HEK293 (cell line): ENCODE results near the gene SHISA9.

Source experiments
- CTCF ChIA-PET: fragments of 350-600 bp; formaldehyde crosslinking; extraction: SDS; loops from one replicate; lab custom pipeline; 2021; ENCODE audit warnings: antibody characterized with exemption; lab: Yijun Ruan, JAX
- POLR2A ChIA-PET: fragments of 300-600 bp; formaldehyde crosslinking; extraction: SDS; loops from one replicate; lab custom pipeline; 2020; ENCODE audit warnings: antibody characterized with exemption, inconsistent platforms; lab: Yijun Ruan, JAX
- H3K27ac ChIP-seq: fragments of 200-500 bp; sonication (Bioruptor generic); 2 replicates; pipeline ENCODE4 v1.5.1; 2014; ENCODE audit warnings: low read depth, low read length, control low read depth, inconsistent platforms; ENCODE audit errors: extremely low read depth
- H3K36me3 ChIP-seq, 2 experiments: fragments of 200-500 bp in 1 of 2; sonication (Bioruptor generic) in 1 of 2; 1 replicate in 1 of 2; 2 replicates in 1 of 2; pipeline ENCODE4 v1.5.1; 2014 to 2017; ENCODE audit warnings: inconsistent platforms in 2 of 2, low read length in 2 of 2; ENCODE audit not compliant: control insufficient read depth in 2 of 2, insufficient read depth in 1 of 2
- H3K4me1 ChIP-seq: fragments of 200-500 bp; sonication (Bioruptor generic); 2 replicates; pipeline ENCODE4 v1.5.1; 2014; ENCODE audit warnings: mild to moderate bottlenecking, low read length, inconsistent platforms; ENCODE audit not compliant: control insufficient read depth, insufficient read depth
- H3K4me3 ChIP-seq: 2 replicates; pipeline ENCODE4 v1.5.1; 2011; ENCODE audit warnings: low read depth, mild to moderate bottlenecking, control low read depth, low read length, moderate library complexity
- H3K9me3 ChIP-seq: fragments of 200-500 bp; sonication (Bioruptor generic); 2 replicates; pipeline ENCODE4 v1.5.1; 2014; ENCODE audit warnings: low read depth, low read length, inconsistent platforms; ENCODE audit not compliant: control insufficient read depth, insufficient read depth
- AEBP2 ChIP-seq: fragments of 450-650 bp; formaldehyde crosslinking; IDR thresholded peaks from 2 replicates; pipeline ENCODE4 v1.5.1; 2016; ENCODE audit warnings: missing biosample characterization, missing genetic modification characterization, borderline replicate concordance
- EGR2 ChIP-seq: fragments of 450-650 bp; formaldehyde crosslinking; IDR thresholded peaks from 2 replicates; pipeline ENCODE4 v1.5.1; 2016; ENCODE audit warnings: low read depth, missing biosample characterization, missing genetic modification characterization
- ELK4 ChIP-seq: IDR thresholded peaks from 2 replicates; pipeline ENCODE4 v1.6.1; 2011; ENCODE audit warnings: mild to moderate bottlenecking, low read depth, low read length, borderline replicate concordance
- HOXC10 ChIP-seq: sonication (generic); formaldehyde crosslinking; IDR thresholded peaks from 2 replicates; pipeline ENCODE4 v1.8.1; 2023; ENCODE audit warnings: mild to moderate bottlenecking, missing genetic modification reagents
- KLF1 ChIP-seq: fragments of 450-650 bp; formaldehyde crosslinking; IDR thresholded peaks from 2 replicates; pipeline ENCODE4 v1.5.1; 2016; ENCODE audit warnings: missing biosample characterization, missing genetic modification characterization
- PRDM2 ChIP-seq: fragments of 450-650 bp; formaldehyde crosslinking; IDR thresholded peaks from 2 replicates; pipeline ENCODE4 v1.5.1; 2016; ENCODE audit warnings: missing biosample characterization, missing genetic modification characterization, borderline replicate concordance
- ZBTB21 ChIP-seq: fragments of 450-650 bp; formaldehyde crosslinking; IDR thresholded peaks from 2 replicates; pipeline ENCODE4 v1.5.1; 2017; ENCODE audit warnings: missing biosample characterization, missing genetic modification characterization
- ZBTB48 ChIP-seq: fragments of 450-650 bp; formaldehyde crosslinking; IDR thresholded peaks from 2 replicates; pipeline ENCODE4 v1.5.1; 2016; ENCODE audit warnings: missing biosample characterization, missing genetic modification characterization
- ZIC2 ChIP-seq: fragments of 450-650 bp; formaldehyde crosslinking; IDR thresholded peaks from 2 replicates; pipeline ENCODE4 v1.5.1; 2016; ENCODE audit warnings: missing biosample characterization, missing genetic modification characterization
- ZNF19 ChIP-seq: fragments of 450-650 bp; formaldehyde crosslinking; IDR thresholded peaks from 2 replicates; pipeline ENCODE4; 2016; ENCODE audit warnings: missing biosample characterization, missing genetic modification characterization, low read depth
- ZNF366 ChIP-seq: fragments of 450-650 bp; formaldehyde crosslinking; conservative IDR thresholded peaks from 2 replicates; pipeline ENCODE4 v1.5.1; 2016; ENCODE audit warnings: missing biosample characterization, missing genetic modification characterization
- ZNF521 ChIP-seq: fragments of 450-650 bp; formaldehyde crosslinking; IDR thresholded peaks from 2 replicates; pipeline ENCODE4 v1.5.1; 2017; ENCODE audit warnings: missing biosample characterization, mild to moderate bottlenecking, missing genetic modification characterization
- ZNF529 ChIP-seq: fragments of 450-650 bp; formaldehyde crosslinking; IDR thresholded peaks from 2 replicates; pipeline ENCODE4 v1.5.1; 2017; ENCODE audit warnings: missing genetic modification characterization, missing biosample characterization; ENCODE audit not compliant: insufficient replicate concordance
- ZNF558 ChIP-seq: fragments of 450-650 bp; formaldehyde crosslinking; IDR thresholded peaks from 2 replicates; pipeline ENCODE4 v1.5.1; 2016; ENCODE audit warnings: missing biosample characterization, missing genetic modification characterization
- ZNF585B ChIP-seq: fragments of 450-650 bp; formaldehyde crosslinking; IDR thresholded peaks from 2 replicates; pipeline ENCODE4 v1.5.1; 2016; ENCODE audit warnings: missing biosample characterization, missing genetic modification characterization
- ZNF600 ChIP-seq: fragments of 450-650 bp; formaldehyde crosslinking; IDR thresholded peaks from 2 replicates; pipeline ENCODE4 v1.5.1; 2016; ENCODE audit warnings: missing biosample characterization, missing genetic modification characterization
- ZNF658 ChIP-seq: fragments of 450-650 bp; formaldehyde crosslinking; IDR thresholded peaks from 2 replicates; pipeline ENCODE4; 2016; ENCODE audit warnings: missing biosample characterization, missing genetic modification characterization
- ZNF701 ChIP-seq: fragments of 450-650 bp; formaldehyde crosslinking; IDR thresholded peaks from 2 replicates; pipeline ENCODE4 v1.5.1; 2016; ENCODE audit warnings: missing biosample characterization, missing genetic modification characterization
- ZNF768 ChIP-seq: fragments of 450-650 bp; formaldehyde crosslinking; IDR thresholded peaks from 2 replicates; pipeline ENCODE4 v1.5.1; 2018; ENCODE audit warnings: missing biosample characterization, mild to moderate bottlenecking, missing genetic modification characterization
- ZNF776 ChIP-seq: fragments of 450-650 bp; formaldehyde crosslinking; IDR thresholded peaks from 2 replicates; pipeline ENCODE4 v1.5.0; 2017; ENCODE audit warnings: missing biosample characterization, missing genetic modification characterization, borderline replicate concordance
- TF ChIP-seq, protein P1 (sequence below): fragments of 450-650 bp; formaldehyde crosslinking; IDR thresholded peaks from 2 replicates; pipeline ENCODE4 v1.5.1; 2017; ENCODE audit warnings: missing biosample characterization, missing genetic modification characterization

SHISA9 gene

GRCh38 chr16:13068912-13069583, 167.7 kb downstream of the SHISA9 start:
- Histone ChIP-seq H3K27ac (no peak overlapping the region), H3K9me3 (no peaks in the 10 kb centered on the region), H3K4me3 (no peak overlapping the region), H3K36me3 (no peaks in the 10 kb centered on the region), H3K4me1 (no peaks in the 10 kb centered on the region)
- ChIA-PET CTCF (no interaction called here), POLR2A (no interaction called here)
- TF ChIP-seq ZBTB48 (tag by site-specific recombination) (no peak), ZNF558 (tag by site-specific recombination) (no peak), ZNF776 (tag by site-specific recombination) (no peak), ZNF658 (tag by site-specific recombination) (no peak), ZNF768 (tag by site-specific recombination) (no peak), HOXC10 (CRISPR knock-in tag) (no peak), ZNF366 (tag by site-specific recombination) (no peak), EGR2 (tag by site-specific recombination) (no peak), ZNF600 (tag by site-specific recombination) (no peak), ZNF521 (no peak), ZNF585B (tag by site-specific recombination) (no peak)

- TF ChIP-seq HOXC10 (CRISPR knock-in tag) = no peak
- no peak for TF ChIP-seq PRDM2
- ChIA-PET CTCF (no interaction called here), POLR2A (no interaction called here)
- Histone ChIP-seq H3K9me3 (no peaks in the 10 kb centered on the region), H3K27ac (no peak overlapping the region), H3K4me1 (no peaks in the 10 kb centered on the region), H3K36me3 (no peaks in the 10 kb centered on the region), H3K4me3 (no peak overlapping the region)
Measured at GRCh38 chr16:13070268-13070667, 168.9 kb downstream of the SHISA9 start.

DNA sequence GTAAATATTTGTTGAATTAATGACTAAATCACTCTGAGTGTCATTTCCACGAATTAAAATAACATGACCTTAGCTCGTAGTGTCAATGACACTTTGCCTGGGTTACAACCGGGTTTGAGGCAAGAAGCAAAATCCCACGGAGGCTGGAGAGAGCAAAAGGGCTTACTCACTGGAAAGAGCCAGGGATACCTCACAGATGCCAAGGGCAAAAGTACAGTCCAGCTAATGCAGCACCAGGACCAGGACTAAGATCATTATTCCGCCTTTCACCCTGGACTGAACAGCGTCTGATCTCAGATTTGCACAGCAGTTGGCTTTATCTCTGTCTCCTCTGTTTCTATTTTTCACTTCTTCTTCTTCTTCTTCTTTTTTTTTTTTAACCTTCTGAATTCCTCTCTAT, 175.5 kb downstream of the SHISA9 start:
- ChIA-PET POLR2A (no interaction called here), CTCF (no interaction called here)
- TF ChIP-seq ZNF19 = no peak
- TF ChIP-seq ZNF529 (tag by site-specific recombination) = no peak
- no peak for TF ChIP-seq ZNF701
- TF ChIP-seq ELK4 = no peak
- no peak for TF ChIP-seq ZIC2 (tag by site-specific recombination)
- no peak for TF ChIP-seq KLF1 (tag by site-specific recombination)
- TF ChIP-seq ZBTB21 (tag by site-specific recombination) = no peak
- TF ChIP-seq, protein P1, sequence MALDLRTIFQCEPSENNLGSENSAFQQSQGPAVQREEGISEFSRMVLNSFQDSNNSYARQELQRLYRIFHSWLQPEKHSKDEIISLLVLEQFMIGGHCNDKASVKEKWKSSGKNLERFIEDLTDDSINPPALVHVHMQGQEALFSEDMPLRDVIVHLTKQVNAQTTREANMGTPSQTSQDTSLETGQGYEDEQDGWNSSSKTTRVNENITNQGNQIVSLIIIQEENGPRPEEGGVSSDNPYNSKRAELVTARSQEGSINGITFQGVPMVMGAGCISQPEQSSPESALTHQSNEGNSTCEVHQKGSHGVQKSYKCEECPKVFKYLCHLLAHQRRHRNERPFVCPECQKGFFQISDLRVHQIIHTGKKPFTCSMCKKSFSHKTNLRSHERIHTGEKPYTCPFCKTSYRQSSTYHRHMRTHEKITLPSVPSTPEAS (tag by site-specific recombination) = no peak
- no peak for TF ChIP-seq AEBP2

More for the DNA sequence above, 175.5 kb downstream of the SHISA9 start:
- H3K36me3 ChIP-seq = no peaks in the 10 kb centered on the region
- no peak overlapping the region for H3K4me3 ChIP-seq
- no peak overlapping the region for H3K27ac ChIP-seq
- no peaks in the 10 kb centered on the region for H3K4me1 ChIP-seq
- H3K9me3 ChIP-seq = no peaks in the 10 kb centered on the region
